ENCODE measurements around the gene AP1AR.
"Not testable (repeated sequence)": the region's sequence is repeated elsewhere in the genome, so short reads cannot be mapped to it uniquely, and the experiment has no call there.

The AP1AR gene

GRCh38 chr4:112280386-112281056, 48.9 kb downstream of the AP1AR start:
- no peak for DNase-seq

- not testable (repeated sequence) for DNase-seq
Observed at GRCh38 chr4:112281895-112282398, 50.4 kb downstream of the AP1AR start.

GRCh38 chr4:112282860-112283667, 51.5 kb downstream of the AP1AR start:
- no peak for DNase-seq

- no peak for DNase-seq
Observed at GRCh38 chr4:112284166-112284565, 52.6 kb downstream of the AP1AR start.

- DNase-seq = no peak
Observed at GRCh38 chr4:112284662-112285411, 53.2 kb downstream of the AP1AR start.

- DNase-seq = no peak
Observed at GRCh38 chr4:112287258-112287989, 55.8 kb downstream of the AP1AR start.

GRCh38 chr4:112288455-112288854, 56.9 kb downstream of the AP1AR start:
- DNase-seq = no peak

GRCh38 chr4:112289407-112290253, 58.0 kb downstream of the AP1AR start:
- DNase-seq = no peak

- no peak for DNase-seq
Observed at GRCh38 chr4:112290341-112290740, 58.8 kb downstream of the AP1AR start.

- peak; percentile 96 for DNase-seq
Observed at GRCh38 chr4:112296949-112297880, 65.6 kb downstream of the AP1AR start, which contains the start of gene ALPK1. Gene ALPK1, plus strand, starts transcription at chr4:112297369.

- DNase-seq = no peak
Observed at GRCh38 chr4:112299721-112300120, 68.1 kb downstream of the AP1AR start.

GRCh38 chr4:112302320-112303274, 71.0 kb downstream of the AP1AR start:
- no peak for DNase-seq

GRCh38 chr4:112305477-112305876, 73.9 kb downstream of the AP1AR start:
- DNase-seq = not testable (repeated sequence)

GRCh38 chr4:112309263-112309791, 77.7 kb downstream of the AP1AR start:
- not testable (repeated sequence) for DNase-seq

GRCh38 chr4:112311516-112311915, 79.9 kb downstream of the AP1AR start:
- DNase-seq = no peak

GRCh38 chr4:112312610-112313239, 81.1 kb downstream of the AP1AR start:
- peak; percentile 92 for DNase-seq

- no peak for DNase-seq
Observed at GRCh38 chr4:112315446-112315845, 83.9 kb downstream of the AP1AR start.

GRCh38 chr4:112316360-112316759, 84.8 kb downstream of the AP1AR start:
- no peak for DNase-seq
